Subcutaneous adipose tissue (tissue), 4 donors: ENCODE results near the gene RERG. TPM values are rescaled to one million over a fixed set of nuclear protein-coding genes. Genes with fewer than 3 reads are reported as not detected.

Experiments used
- CTCF ChIP-seq: fragments of 450-650 bp; IDR thresholded peaks from one replicate; pipeline ENCODE4 v1.5.1; 2016; ENCODE audit warnings: low read depth, mild to moderate bottlenecking, control low read depth, antibody characterized with exemption, moderate library complexity
- total RNA-seq, 4 donors: library from RNA; depleted of rRNA; stranded (reverse); fragments of >200 nt; gene quantifications; one replicate each; pipeline ENCODE4 v1.1.0, GENCODE V29; 2016

Gene RERG
- total RNA-seq, 4 donors from 2014 or later, result 15.3 to 42.4 (median 23.5) TPM

- no peak for TF ChIP-seq CTCF
Measured at GRCh38 chr12:15244926-15245325, 23.7 kb upstream of the RERG start.

DNA sequence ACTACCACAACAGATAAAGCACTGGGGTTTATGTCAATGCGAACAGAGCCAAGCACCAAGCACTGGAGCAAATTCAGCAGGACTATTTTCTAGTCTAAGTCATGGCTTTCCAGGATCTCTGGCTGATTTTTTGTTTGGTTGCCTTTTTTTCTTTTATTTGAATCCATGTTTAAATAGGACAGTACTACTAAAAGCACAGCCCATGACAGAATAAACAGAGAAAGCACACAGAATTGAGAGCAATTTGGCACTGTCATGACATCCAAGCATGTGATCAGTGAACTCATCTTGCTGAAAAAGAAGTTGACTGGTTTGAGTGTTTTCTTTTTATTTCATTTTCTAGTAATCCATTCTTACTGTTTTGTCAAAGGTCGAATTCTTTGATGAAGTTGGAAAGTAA is 23.1 kb upstream of the RERG start:
- TF ChIP-seq CTCF, result no peak

- no peak for TF ChIP-seq CTCF
Measured at GRCh38 chr12:15243102-15243501, 21.9 kb upstream of the RERG start.

GRCh38 chr12:15240898-15241297 is 19.7 kb upstream of the RERG start:
- no peak for TF ChIP-seq CTCF

DNA sequence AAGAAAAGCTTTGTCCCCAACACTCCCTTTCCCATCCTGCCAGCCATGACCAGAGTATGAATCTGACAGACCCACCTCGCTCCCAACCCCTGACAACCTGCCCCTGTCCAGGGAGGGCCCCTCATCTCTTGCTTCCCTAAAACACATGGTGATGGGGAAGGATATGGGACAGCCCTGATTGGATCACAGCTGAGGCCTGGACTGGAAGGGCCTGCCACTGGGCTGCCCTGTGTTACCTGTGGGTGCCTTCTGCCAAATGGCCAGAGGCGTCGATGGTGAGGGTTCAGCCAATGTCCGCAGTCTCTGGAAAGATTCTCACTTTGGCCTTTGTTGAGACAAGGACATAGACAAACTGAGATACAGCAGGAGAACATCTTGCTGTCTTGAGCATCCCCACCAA is 13.3 kb upstream of the RERG start:
- no peak for TF ChIP-seq CTCF

DNA sequence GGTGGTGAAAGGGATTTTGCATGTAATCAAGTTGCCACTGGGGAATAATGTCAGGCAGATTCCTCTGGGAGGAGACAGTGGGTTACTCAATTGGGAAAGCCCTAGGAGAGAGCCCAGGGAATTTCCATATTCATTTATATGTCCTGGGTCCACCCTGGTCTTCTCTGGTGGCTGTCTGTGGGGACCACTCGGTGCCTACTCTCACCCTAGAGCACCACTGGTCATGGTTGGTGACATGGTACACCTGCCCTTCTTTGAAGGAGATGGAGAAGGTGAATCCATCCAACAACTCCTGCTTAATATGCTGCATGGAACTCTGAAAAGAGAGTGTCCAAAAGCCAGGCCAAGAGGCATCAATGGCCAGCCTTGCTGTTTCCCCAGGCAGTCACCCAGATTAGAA is 12.8 kb upstream of the RERG start:
- TF ChIP-seq CTCF, result no peak

DNA sequence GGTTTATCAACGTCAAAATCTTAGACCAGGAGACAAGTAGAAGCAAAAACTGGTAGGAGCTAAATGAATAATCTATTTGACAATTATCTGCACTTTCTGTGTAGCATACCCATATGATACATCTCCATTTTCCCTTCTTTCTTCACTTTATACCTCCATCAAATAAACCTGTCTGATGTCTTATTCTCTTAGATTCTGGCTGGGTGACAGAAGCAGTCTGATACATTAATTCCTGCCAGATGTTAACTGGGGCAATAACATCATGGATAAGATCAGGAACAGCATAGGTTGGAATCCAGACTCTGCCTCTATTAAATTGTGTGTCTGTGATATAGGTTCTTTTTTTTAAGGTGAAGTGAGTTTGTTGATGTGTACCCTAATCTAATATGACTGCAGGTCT is 11.7 kb upstream of the RERG start:
- TF ChIP-seq CTCF, result no peak

DNA sequence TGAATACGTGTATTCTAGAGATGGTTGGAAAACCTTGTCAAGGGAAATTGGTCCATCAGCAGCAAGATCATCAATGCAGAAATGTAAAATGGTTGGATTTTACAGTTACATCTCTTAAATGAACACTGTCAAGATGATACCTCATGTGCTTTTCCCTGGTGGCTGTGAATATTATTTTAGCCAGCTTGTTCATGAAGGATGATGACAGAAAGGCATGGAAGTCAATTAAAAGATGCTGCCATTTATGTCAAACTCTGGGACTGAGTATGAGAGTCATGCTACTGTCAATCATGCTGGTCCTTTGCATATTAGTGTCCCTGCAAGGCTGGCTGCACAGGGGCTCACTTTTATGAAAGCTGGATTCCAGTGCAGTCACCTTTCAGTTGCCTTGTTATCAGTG is 10.3 kb upstream of the RERG start:
- TF ChIP-seq CTCF, result no peak
